ENCODE measurements around the gene MRPL14. TPM values are rescaled to one million over a fixed set of nuclear protein-coding genes. Genes with fewer than 3 reads are reported as not detected.

MRPL14 gene
- total and polyA plus RNA-seq, 9 of the 15 experiments (the other 6 are each of a cell fraction or from before 2014, with no cell fraction given): 126 to 424 (median 165) TPM

- no peak for TF ChIP-seq FOXP1 (CRISPR knock-in tag; IDR thresholded peaks at IDR 0.05)
- no peak for TF ChIP-seq RNF219 (CRISPR knock-in tag; IDR thresholded peaks at IDR 0.05)
- TF ChIP-seq POLR2G (IDR thresholded peaks at IDR 0.05; ENCODE audit: low read depth, low read length): no peak
- TF ChIP-seq TOE1 (IDR thresholded peaks at IDR 0.05; ENCODE audit: borderline replicate concordance): peak; percentile 92
- 0 out of 2 replicates have a peak, but pooled peaks have one; percentile 31 for TF ChIP-seq TOE1 (CRISPR knock-in tag; IDR thresholded peaks at IDR 0.05; ENCODE audit: borderline replicate concordance, low read depth)
- no peak for TF ChIP-seq TSC22D4 (tag; IDR thresholded peaks at IDR 0.05)
- no peak for TF ChIP-seq SFPQ (IDR thresholded peaks at IDR 0.05; ENCODE audit: low read depth, low read length)
- peak; percentile 87 for TF ChIP-seq C11orf30 (IDR thresholded peaks at IDR 0.05; ENCODE audit: low read depth)
- TF ChIP-seq MTF1 (CRISPR knock-in tag; IDR thresholded peaks at IDR 0.05; ENCODE audit: borderline replicate concordance): no peak
- no peak for TF ChIP-seq ZNF124 (CRISPR knock-in tag; IDR thresholded peaks at IDR 0.05)
- TF ChIP-seq WHSC1 (IDR thresholded peaks at IDR 0.05; ENCODE audit: low read length): no peak
- TF ChIP-seq HLTF (IDR thresholded peaks at IDR 0.05): no peak
- no peak for TF ChIP-seq STAT5B (CRISPR knock-in tag; IDR thresholded peaks at IDR 0.05)
- TF ChIP-seq, protein P1, sequence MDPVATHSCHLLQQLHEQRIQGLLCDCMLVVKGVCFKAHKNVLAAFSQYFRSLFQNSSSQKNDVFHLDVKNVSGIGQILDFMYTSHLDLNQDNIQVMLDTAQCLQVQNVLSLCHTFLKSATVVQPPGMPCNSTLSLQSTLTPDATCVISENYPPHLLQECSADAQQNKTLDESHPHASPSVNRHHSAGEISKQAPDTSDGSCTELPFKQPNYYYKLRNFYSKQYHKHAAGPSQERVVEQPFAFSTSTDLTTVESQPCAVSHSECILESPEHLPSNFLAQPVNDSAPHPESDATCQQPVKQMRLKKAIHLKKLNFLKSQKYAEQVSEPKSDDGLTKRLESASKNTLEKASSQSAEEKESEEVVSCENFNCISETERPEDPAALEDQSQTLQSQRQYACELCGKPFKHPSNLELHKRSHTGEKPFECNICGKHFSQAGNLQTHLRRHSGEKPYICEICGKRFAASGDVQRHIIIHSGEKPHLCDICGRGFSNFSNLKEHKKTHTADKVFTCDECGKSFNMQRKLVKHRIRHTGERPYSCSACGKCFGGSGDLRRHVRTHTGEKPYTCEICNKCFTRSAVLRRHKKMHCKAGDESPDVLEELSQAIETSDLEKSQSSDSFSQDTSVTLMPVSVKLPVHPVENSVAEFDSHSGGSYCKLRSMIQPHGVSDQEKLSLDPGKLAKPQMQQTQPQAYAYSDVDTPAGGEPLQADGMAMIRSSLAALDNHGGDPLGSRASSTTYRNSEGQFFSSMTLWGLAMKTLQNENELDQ (CRISPR knock-in tag; IDR thresholded peaks at IDR 0.05; ENCODE audit: borderline replicate concordance): no peak
- no peak for TF ChIP-seq IRF2 (CRISPR knock-in tag; IDR thresholded peaks at IDR 0.05)
- TF ChIP-seq RAD21 (CRISPR knock-in tag; conservative IDR thresholded peaks at IDR 0.05 in 1 of 2, IDR thresholded peaks at IDR 0.05 in 1 of 2): peak; percentile 26 to 39; a peak in 2 of 4 replicates
- TF ChIP-seq SREBF2 (CRISPR knock-in tag; IDR thresholded peaks at IDR 0.05): no peak
- TF ChIP-seq, protein P2, sequence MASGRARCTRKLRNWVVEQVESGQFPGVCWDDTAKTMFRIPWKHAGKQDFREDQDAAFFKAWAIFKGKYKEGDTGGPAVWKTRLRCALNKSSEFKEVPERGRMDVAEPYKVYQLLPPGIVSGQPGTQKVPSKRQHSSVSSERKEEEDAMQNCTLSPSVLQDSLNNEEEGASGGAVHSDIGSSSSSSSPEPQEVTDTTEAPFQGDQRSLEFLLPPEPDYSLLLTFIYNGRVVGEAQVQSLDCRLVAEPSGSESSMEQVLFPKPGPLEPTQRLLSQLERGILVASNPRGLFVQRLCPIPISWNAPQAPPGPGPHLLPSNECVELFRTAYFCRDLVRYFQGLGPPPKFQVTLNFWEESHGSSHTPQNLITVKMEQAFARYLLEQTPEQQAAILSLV (tag; IDR thresholded peaks at IDR 0.05): peak; percentile 39; the same call in 1 of the 2 replicates
- no peak for TF ChIP-seq RFX1 (IDR thresholded peaks at IDR 0.05)
- no peak for TF ChIP-seq ZNF274 (IDR thresholded peaks at IDR 0.05; ENCODE audit: borderline replicate concordance, low read depth, low read length)
Measured at GRCh38 chr6:44064089-44064947, 62.9 kb downstream of the MRPL14 start (continued).

All from K562 (cell line).